Renal cortex interstitium (tissue), 11 donors: ENCODE measurements around the gene CUL4A. TPM values are rescaled to one million over a fixed set of nuclear protein-coding genes. Genes with fewer than 3 reads are reported as not detected.

Experiments used
- DNase-seq, 11 donors: peaks; one replicate each; pipeline ENCODE4 v3.0.0-alpha.2; 2013; ENCODE audit warnings: low read depth in 9 of 11, low spot score in 4 of 11; ENCODE audit errors: extremely low read depth in 1 of 11
- polyA plus RNA-seq, 3 donors: library from polyadenylated mRNA; unstranded; fragments of 120-200 nt; gene quantifications; one replicate each; pipeline ENCODE4 v1.2.1, GENCODE V29; 2013; ENCODE audit not compliant: insufficient read length in 3 of 3

CUL4A gene
- polyA plus RNA-seq, 3 donors = 78.2 to 89.2 (median 87.4) TPM

GRCh38 chr13:113267642-113268405 is 58.4 kb downstream of the CUL4A start:
- no peak for DNase-seq

- no peak for DNase-seq
Observed at GRCh38 chr13:113272031-113272430, 62.6 kb downstream of the CUL4A start.

GRCh38 chr13:113272701-113273181 is 63.3 kb downstream of the CUL4A start:
- no peak for DNase-seq

GRCh38 chr13:113273321-113273720 is 63.9 kb downstream of the CUL4A start:
- no peak for DNase-seq

- peak in 1 of 11 donors; percentile 1 for DNase-seq
Observed at GRCh38 chr13:113273851-113274590, 64.6 kb downstream of the CUL4A start.

GRCh38 chr13:113274721-113275120 is 65.3 kb downstream of the CUL4A start:
- DNase-seq = no peak

GRCh38 chr13:113275387-113275786 is 66.0 kb downstream of the CUL4A start:
- DNase-seq = peak in 1 of 11 donors; percentile 24

GRCh38 chr13:113280126-113280525 is 70.7 kb downstream of the CUL4A start:
- DNase-seq = no peak

GRCh38 chr13:113283904-113284303 is 74.5 kb downstream of the CUL4A start:
- no peak for DNase-seq

GRCh38 chr13:113288880-113289279 is 79.5 kb downstream of the CUL4A start:
- DNase-seq = no peak

- DNase-seq = no peak
Observed at GRCh38 chr13:113291129-113291528, 81.7 kb downstream of the CUL4A start.

GRCh38 chr13:113292021-113292862 is 82.8 kb downstream of the CUL4A start:
- peak in 1 of 11 donors; percentile 12 for DNase-seq

GRCh38 chr13:113293686-113294085 is 84.3 kb downstream of the CUL4A start:
- DNase-seq = no peak

GRCh38 chr13:113295776-113296175 is 86.4 kb downstream of the CUL4A start:
- DNase-seq = no peak

GRCh38 chr13:113296823-113297369 is 87.5 kb downstream of the CUL4A start, which contains the start of gene LAMP1:
TSS of gene LAMP1 (plus strand) at chr13:113297239. CDS start at chr13:113297435, 196 bp downstream.
- DNase-seq = peak; percentile 91 to 99 (median 95)

- DNase-seq = no peak
Observed at GRCh38 chr13:113297370-113298042, 88.1 kb downstream of the CUL4A start.

- no peak for DNase-seq
Observed at GRCh38 chr13:113298043-113298945, 88.9 kb downstream of the CUL4A start.
